ENCODE measurements around the gene IFNA8. TPM values are rescaled to one million over a fixed set of nuclear protein-coding genes. Genes with fewer than 3 reads are reported as not detected.
"Not testable (repeated sequence)": the region's sequence is repeated elsewhere in the genome, so short reads cannot be mapped to it uniquely, and the experiment has no call there.

The IFNA8 gene
- total RNA-seq: not detected
- not detected for polyA plus RNA-seq

GRCh38 chr9:21408817-21409216 lies at the start of gene IFNA8:
TSS of gene IFNA8 (plus strand) at chr9:21409117. CDS start at chr9:21409177, 60 bp downstream.
- H3K4me3 Mint-ChIP-seq: no peak within 1 kb of the TSS
- H3K4me1 ChIP-seq (ENCODE audit: insufficient read depth, low read length): no peaks in the 10 kb centered on the region
- H3K36me3 ChIP-seq (ENCODE audit: insufficient read depth, low read length): no peaks in the 10 kb centered on the region
- H3K27me3 Mint-ChIP-seq: peaks cover 15 to 28% of the 10 kb centered on the region in 2 donors
- POLR2A ChIA-PET: no interaction called here
- no peaks in the 10 kb centered on the region for H3K9me3 Mint-ChIP-seq
- H3K4me3 ChIP-seq (ENCODE audit: low read length): no peak within 1 kb of the TSS
- no peaks in the 10 kb centered on the region for H3K36me3 Mint-ChIP-seq
- CTCF ChIA-PET: no interaction called here
- no peak within 1 kb of the TSS for H3K27ac Mint-ChIP-seq
- H3K27me3 ChIP-seq (ENCODE audit: insufficient read depth, low read length, poor library complexity, severe bottlenecking): no peaks in the 10 kb centered on the region
- no peak within 1 kb of the TSS for H3K27ac ChIP-seq (ENCODE audit: low read depth, low read length)
- no peak for DNase-seq
- no peaks in the 10 kb centered on the region for H3K4me1 Mint-ChIP-seq
- no peaks in the 10 kb centered on the region for H3K9me3 ChIP-seq (ENCODE audit: low read length)

GRCh38 chr9:21362287-21362686 lies 46.6 kb upstream of the IFNA8 start:
- Mint-ChIP-seq H3K4me1 (peaks cover 8 to 15% (median 14%) of the 10 kb centered on the region in 3 donors), H3K9me3 (no peaks in the 10 kb centered on the region), H3K27me3 (peaks cover 22 to 31% of the 10 kb centered on the region in 2 donors), H3K4me3 (no peak overlapping the region), H3K27ac (no peak overlapping the region), H3K36me3 (no peaks in the 10 kb centered on the region)
- Histone ChIP-seq H3K9me3 (ENCODE audit: low read length) (no peaks in the 10 kb centered on the region), H3K36me3 (ENCODE audit: insufficient read depth, low read length) (no peaks in the 10 kb centered on the region), H3K4me1 (ENCODE audit: insufficient read depth, low read length) (peaks cover 9% of the 10 kb centered on the region), H3K4me3 (ENCODE audit: low read length) (no peak overlapping the region), H3K27ac (ENCODE audit: low read depth, low read length) (no peak overlapping the region), H3K27me3 (ENCODE audit: insufficient read depth, low read length, poor library complexity, severe bottlenecking) (no peaks in the 10 kb centered on the region)
- no peak for DNase-seq
- CTCF ChIA-PET: no interaction called here
- POLR2A ChIA-PET: no interaction called here

- DNase-seq; H3K9me3 Mint-ChIP-seq; H3K36me3 ChIP-seq (ENCODE audit: insufficient read depth, low read length); H3K27me3 ChIP-seq (ENCODE audit: insufficient read depth, low read length, poor library complexity, severe bottlenecking); CTCF ChIA-PET; H3K4me3 Mint-ChIP-seq; H3K4me1 Mint-ChIP-seq; POLR2A ChIA-PET; H3K9me3 ChIP-seq (ENCODE audit: low read length); H3K27ac Mint-ChIP-seq; H3K27ac ChIP-seq (ENCODE audit: low read depth, low read length); H3K4me3 ChIP-seq (ENCODE audit: low read length); H3K4me1 ChIP-seq (ENCODE audit: insufficient read depth, low read length); H3K36me3 Mint-ChIP-seq: not testable (repeated sequence)
- peaks cover 18 to 40% of the 10 kb centered on the region in 2 donors for H3K27me3 Mint-ChIP-seq
Measured at GRCh38 chr9:21367169-21367568, 41.7 kb upstream of the IFNA8 start.

GRCh38 chr9:21367957-21368356 lies 41.0 kb upstream of the IFNA8 start, which contains the start of gene IFNA13:
TSS of gene IFNA13 (minus strand) at chr9:21368057. CDS start at chr9:21368010, 47 bp downstream.
- ChIA-PET CTCF (no interaction called here), POLR2A (no interaction called here)
- no peak for DNase-seq
- H3K27ac ChIP-seq (ENCODE audit: low read depth, low read length): no peak within 1 kb of the TSS
- H3K4me1 Mint-ChIP-seq: no peaks in the 10 kb centered on the region
- H3K27ac Mint-ChIP-seq: no peak within 1 kb of the TSS
- H3K36me3 ChIP-seq (ENCODE audit: insufficient read depth, low read length): no peaks in the 10 kb centered on the region
- H3K4me3 Mint-ChIP-seq: no peak within 1 kb of the TSS
- no peaks in the 10 kb centered on the region for H3K27me3 ChIP-seq (ENCODE audit: insufficient read depth, low read length, poor library complexity, severe bottlenecking)
- H3K4me1 ChIP-seq (ENCODE audit: insufficient read depth, low read length): no peaks in the 10 kb centered on the region
- H3K36me3 Mint-ChIP-seq: no peaks in the 10 kb centered on the region
- no peaks in the 10 kb centered on the region for H3K9me3 Mint-ChIP-seq
- peaks cover 15 to 43% of the 10 kb centered on the region in 2 donors for H3K27me3 Mint-ChIP-seq
- no peak within 1 kb of the TSS for H3K4me3 ChIP-seq (ENCODE audit: low read length)
- H3K9me3 ChIP-seq (ENCODE audit: low read length): no peaks in the 10 kb centered on the region

GRCh38 chr9:21371467-21371866 lies 37.5 kb upstream of the IFNA8 start:
- POLR2A ChIA-PET; H3K36me3 Mint-ChIP-seq; H3K4me1 Mint-ChIP-seq; CTCF ChIA-PET; H3K27ac ChIP-seq (ENCODE audit: low read depth, low read length); H3K4me3 ChIP-seq (ENCODE audit: low read length); H3K9me3 ChIP-seq (ENCODE audit: low read length); H3K4me1 ChIP-seq (ENCODE audit: insufficient read depth, low read length); H3K4me3 Mint-ChIP-seq; H3K27me3 ChIP-seq (ENCODE audit: insufficient read depth, low read length, poor library complexity, severe bottlenecking); H3K9me3 Mint-ChIP-seq; H3K36me3 ChIP-seq (ENCODE audit: insufficient read depth, low read length); DNase-seq; H3K27ac Mint-ChIP-seq: not testable (repeated sequence)
- peaks cover 2 to 34% of the 10 kb centered on the region in 2 donors for H3K27me3 Mint-ChIP-seq

GRCh38 chr9:21381448-21382339 lies 27.2 kb upstream of the IFNA8 start:
- H3K4me1 ChIP-seq (ENCODE audit: insufficient read depth, low read length): peaks cover 5% of the 10 kb centered on the region
- H3K4me1 Mint-ChIP-seq: peaks cover 6 to 26% (median 21%) of the 10 kb centered on the region in 3 donors
- no peaks in the 10 kb centered on the region for H3K36me3 Mint-ChIP-seq
- peak in 1 of 5 donors; percentile 44 for DNase-seq
- ChIA-PET POLR2A (no interaction called here), CTCF (interaction anchor here (1.3 to 5.0 kb wide), 2 partner anchors 14 to 146 kb away, joined by 3 to 19 read pairs; no protein-coding TSS in a partner anchor)
- peak overlapping the region in 6 of 7 donors; percentile 4 to 72 (median 30) for H3K4me3 Mint-ChIP-seq
- H3K9me3 Mint-ChIP-seq: peaks cover 0 to 4% (median 0%) of the 10 kb centered on the region in 5 donors
- no peak overlapping the region for H3K27ac ChIP-seq (ENCODE audit: low read depth, low read length)
- H3K4me3 ChIP-seq (ENCODE audit: low read length): no peak overlapping the region
- H3K27ac Mint-ChIP-seq: peak overlapping the region in 3 of 8 donors; percentile 27 to 51 (median 43)
- no peaks in the 10 kb centered on the region for H3K9me3 ChIP-seq (ENCODE audit: low read length)
- H3K27me3 ChIP-seq (ENCODE audit: insufficient read depth, low read length, poor library complexity, severe bottlenecking): no peaks in the 10 kb centered on the region
- peaks cover 14 to 61% of the 10 kb centered on the region in 2 donors for H3K27me3 Mint-ChIP-seq
- H3K36me3 ChIP-seq (ENCODE audit: insufficient read depth, low read length): no peaks in the 10 kb centered on the region

- Mint-ChIP-seq H3K4me1 (peaks cover 6 to 26% (median 19%) of the 10 kb centered on the region in 3 donors), H3K9me3 (no peaks in the 10 kb centered on the region), H3K27me3 (peaks cover 11 to 65% of the 10 kb centered on the region in 2 donors), H3K36me3 (no peaks in the 10 kb centered on the region), H3K27ac (no peak overlapping the region), H3K4me3 (peak overlapping the region in 2 of 7 donors; percentile 3 to 23)
- Histone ChIP-seq H3K4me1 (ENCODE audit: insufficient read depth, low read length) (peaks cover 5% of the 10 kb centered on the region), H3K27me3 (ENCODE audit: insufficient read depth, low read length, poor library complexity, severe bottlenecking) (no peaks in the 10 kb centered on the region), H3K27ac (ENCODE audit: low read depth, low read length) (no peak overlapping the region), H3K4me3 (ENCODE audit: low read length) (no peak overlapping the region), H3K36me3 (ENCODE audit: insufficient read depth, low read length) (no peaks in the 10 kb centered on the region), H3K9me3 (ENCODE audit: low read length) (no peaks in the 10 kb centered on the region)
- DNase-seq: no peak
- POLR2A ChIA-PET: no interaction called here
- CTCF ChIA-PET: no interaction called here
Measured at GRCh38 chr9:21383627-21384026, 25.3 kb upstream of the IFNA8 start.

GRCh38 chr9:21385131-21385670 lies 23.7 kb upstream of the IFNA8 start, which contains the start of gene IFNA2:
TSS of gene IFNA2 (minus strand) at chr9:21385398. CDS start at chr9:21385329, 69 bp downstream.
- Mint-ChIP-seq H3K27ac (peak within 1 kb of the TSS in 1 of 8 donors; percentile 26), H3K27me3 (peaks cover 9 to 63% of the 10 kb centered on the region in 2 donors), H3K9me3 (no peaks in the 10 kb centered on the region), H3K4me1 (peaks cover 6 to 26% (median 15%) of the 10 kb centered on the region in 3 donors), H3K36me3 (no peaks in the 10 kb centered on the region), H3K4me3 (no peak within 1 kb of the TSS)
- no peak within 1 kb of the TSS for H3K27ac ChIP-seq (ENCODE audit: low read depth, low read length)
- ChIA-PET CTCF (no interaction called here), POLR2A (no interaction called here)
- no peaks in the 10 kb centered on the region for H3K36me3 ChIP-seq (ENCODE audit: insufficient read depth, low read length)
- no peaks in the 10 kb centered on the region for H3K9me3 ChIP-seq (ENCODE audit: low read length)
- no peak for DNase-seq
- peaks cover 7% of the 10 kb centered on the region for H3K27me3 ChIP-seq (ENCODE audit: insufficient read depth, low read length, poor library complexity, severe bottlenecking)
- H3K4me1 ChIP-seq (ENCODE audit: insufficient read depth, low read length): peaks cover 5% of the 10 kb centered on the region
- H3K4me3 ChIP-seq (ENCODE audit: low read length): no peak within 1 kb of the TSS

All from CD8-positive, alpha-beta memory T cell (primary cell).